ENCODE measurements around the gene GABBR1.
"Not testable (repeated sequence)": the region's sequence is repeated elsewhere in the genome, so short reads cannot be mapped to it uniquely, and the experiment has no call there.

DNA sequence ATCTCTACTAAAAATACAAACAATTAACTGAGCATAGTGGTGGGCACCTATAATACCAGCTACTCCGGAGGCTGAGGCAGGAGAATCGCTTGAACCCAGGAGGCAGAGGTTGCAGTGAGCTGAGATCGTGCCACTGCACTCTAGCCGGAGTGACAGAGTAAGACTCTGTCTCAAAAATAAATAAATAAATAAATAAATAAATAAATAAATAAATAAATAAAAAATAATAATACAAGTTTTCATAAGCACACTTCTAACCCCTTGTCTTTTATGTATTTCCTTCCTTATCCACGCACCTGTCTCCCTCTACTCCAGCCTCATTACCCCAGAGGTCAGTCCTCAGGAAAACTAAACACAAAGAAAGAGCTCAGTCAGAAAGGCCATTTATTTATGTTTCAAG lies 39.1 kb upstream of the GABBR1 start:
- TF ChIP-seq, protein P1, sequence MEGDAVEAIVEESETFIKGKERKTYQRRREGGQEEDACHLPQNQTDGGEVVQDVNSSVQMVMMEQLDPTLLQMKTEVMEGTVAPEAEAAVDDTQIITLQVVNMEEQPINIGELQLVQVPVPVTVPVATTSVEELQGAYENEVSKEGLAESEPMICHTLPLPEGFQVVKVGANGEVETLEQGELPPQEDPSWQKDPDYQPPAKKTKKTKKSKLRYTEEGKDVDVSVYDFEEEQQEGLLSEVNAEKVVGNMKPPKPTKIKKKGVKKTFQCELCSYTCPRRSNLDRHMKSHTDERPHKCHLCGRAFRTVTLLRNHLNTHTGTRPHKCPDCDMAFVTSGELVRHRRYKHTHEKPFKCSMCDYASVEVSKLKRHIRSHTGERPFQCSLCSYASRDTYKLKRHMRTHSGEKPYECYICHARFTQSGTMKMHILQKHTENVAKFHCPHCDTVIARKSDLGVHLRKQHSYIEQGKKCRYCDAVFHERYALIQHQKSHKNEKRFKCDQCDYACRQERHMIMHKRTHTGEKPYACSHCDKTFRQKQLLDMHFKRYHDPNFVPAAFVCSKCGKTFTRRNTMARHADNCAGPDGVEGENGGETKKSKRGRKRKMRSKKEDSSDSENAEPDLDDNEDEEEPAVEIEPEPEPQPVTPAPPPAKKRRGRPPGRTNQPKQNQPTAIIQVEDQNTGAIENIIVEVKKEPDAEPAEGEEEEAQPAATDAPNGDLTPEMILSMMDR (IDR thresholded peaks at IDR 0.05) = not testable (repeated sequence)
- TF ChIP-seq EZH2 (IDR thresholded peaks at IDR 0.05; ENCODE audit: borderline replicate concordance, insufficient read depth, low read depth, low read length, poor library complexity, severe bottlenecking) = not testable (repeated sequence)
